Sigmoid colon (tissue), 7 donors: ENCODE data around the gene CCDC71. TPM values are rescaled to one million over a fixed set of nuclear protein-coding genes. Genes with fewer than 3 reads are reported as not detected.

ENCODE experiments used
- DNase-seq: peaks from one replicate; pipeline ENCODE4 v3.0.0-alpha.2; 2019
- H3K27ac ChIP-seq, 4 donors: fragments of 200-600 bp; sonication (generic); one replicate each; pipeline ENCODE4 v1.5.1; 2016 to 2019; ENCODE audit warnings: mild to moderate bottlenecking in 1 of 4
- H3K27me3 ChIP-seq, 3 donors: fragments of 200-600 bp; sonication (generic); one replicate each; pipeline ENCODE4 v1.5.1; 2019; ENCODE audit warnings: mild to moderate bottlenecking in 1 of 3
- H3K36me3 ChIP-seq, 4 donors: fragments of 200-600 bp; sonication (generic); one replicate each; pipeline ENCODE4 v1.5.1; 2016 to 2019
- H3K4me1 ChIP-seq, 4 donors: fragments of 200-600 bp; sonication (generic); one replicate each; pipeline ENCODE4 v1.5.1; 2017 to 2019
- H3K4me3 ChIP-seq, 4 donors: fragments of 200-600 bp; sonication (generic); one replicate each; pipeline ENCODE4 v1.5.1; 2017 to 2019; ENCODE audit warnings: mild to moderate bottlenecking in 2 of 4, moderate library complexity in 1 of 4
- H3K9me3 ChIP-seq, 4 donors: fragments of 200-600 bp in 3 of 4; sonication (generic) in 3 of 4; one replicate each; pipeline versions ENCODE4 v1.5.1 to v1.6.1; 2013 to 2019
- CTCF ChIP-seq, 4 experiments: fragments of 450-650 bp in 3 of 4; fragments of 200-600 bp in 1 of 4; IDR thresholded peaks; one replicate each; pipeline ENCODE4 v1.5.1; 2016 to 2019; ENCODE audit warnings: antibody characterized with exemption in 4 of 4, mild to moderate bottlenecking in 3 of 4, moderate library complexity in 2 of 4
- EP300 ChIP-seq, 4 donors: sonication (generic); formaldehyde crosslinking; IDR thresholded peaks; one replicate each; pipeline ENCODE4 v1.6.1; 2017; ENCODE audit warnings: antibody characterized with exemption in 4 of 4
- POLR2A ChIP-seq, 2 donors: fragments of 450-650 bp; IDR thresholded peaks; one replicate each; pipeline ENCODE4 v1.6.1; 2016; ENCODE audit warnings: antibody characterized with exemption in 2 of 2, mild to moderate bottlenecking in 2 of 2, moderate library complexity in 2 of 2
- POLR2AphosphoS5 ChIP-seq, 4 donors: sonication (generic); formaldehyde crosslinking; IDR thresholded peaks; one replicate each; pipeline ENCODE4 v1.6.1; 2017; ENCODE audit warnings: antibody characterized with exemption in 4 of 4
- WGBS, 2 donors: extraction: QIAGEN DNeasy Blood & Tissue Kit; methylation state at CpG; one replicate each; pipeline ENCODE4 v1.1.7; 2013; 5-methylcytosine and 5-hydroxymethylcytosine counted together
- intact Hi-C: fragments of 100-400 bp; cut with DNase I; formaldehyde crosslinking; loops from one replicate; pipeline ENCODE4 v1.15.1; 2023
- polyA plus RNA-seq, 3 donors: library from polyadenylated mRNA; stranded (reverse); fragments of 200-250 nt; gene quantifications; one replicate each; pipeline ENCODE4 v1.2.3, GENCODE V29; 2013
- total RNA-seq, 4 donors: library from RNA; depleted of rRNA; stranded (reverse); fragments of >200 nt; gene quantifications; one replicate each; pipeline ENCODE4 v1.1.0, GENCODE V29; 2016
- donor health status: healthy with polysubstance abuse.
- donor health status: Bipolar disorder and iron deficiency.
- donor health status: healthy.

Gene CCDC71
- total RNA-seq (10 to 100 TPM; 12.5 to 27.3 (median 16.4) TPM), polyA plus RNA-seq (10 to 100 TPM; 13.4 to 23.0 (median 15.6) TPM)

GRCh38 chr3:49165771-49166751 is at the start of gene CCDC71:
Gene CCDC71, minus strand, starts transcription at chr3:49166331. Its CDS starts 2,123 bp downstream, at chr3:49164208.
- DNase-seq: peak; percentile 86
- H3K9me3 ChIP-seq: no peaks in the 10 kb centered on the region
- peaks cover 0 to 32% (median 27%) of the 10 kb centered on the region in 4 donors for H3K4me1 ChIP-seq
- intact Hi-C loops: loop anchor here (5.0 kb wide), 1 partner anchor 34 kb away; the partner anchor contains the start of gene LAMB2
- WGBS, 2 donors: 5 to 6% methylated on average over 69 of the region's 69 CpGs
- no peaks in the 10 kb centered on the region for H3K27me3 ChIP-seq
- H3K36me3 ChIP-seq: peaks cover 0 to 18% (median 11%) of the 10 kb centered on the region in 4 donors
- TF ChIP-seq POLR2A (IDR thresholded peaks at IDR 0.05) (peak in 1 of 2 donors; percentile 12), POLR2AphosphoS5 (IDR thresholded peaks at IDR 0.05) (peak; percentile 67 to 94 (median 83)), CTCF (IDR thresholded peaks at IDR 0.05) (no peak)
- H3K27ac ChIP-seq: peak within 1 kb of the TSS; percentile 85 to 92 (median 88)
- peak within 1 kb of the TSS; percentile 79 to 96 (median 86) for H3K4me3 ChIP-seq

GRCh38 chr3:49213998-49214397 is 47.9 kb upstream of the CCDC71 start:
- 77 to 88% methylated on average over 2 of the region's 2 CpGs for WGBS, 2 donors

GRCh38 chr3:49213541-49213943 is 47.4 kb upstream of the CCDC71 start:
- Histone ChIP-seq H3K27me3 (no peaks in the 10 kb centered on the region), H3K27ac (no peak overlapping the region), H3K36me3 (no peaks in the 10 kb centered on the region), H3K9me3 (no peaks in the 10 kb centered on the region), H3K4me1 (peaks cover 0 to 17% (median 12%) of the 10 kb centered on the region in 4 donors), H3K4me3 (no peak overlapping the region)
- DNase-seq: no peak
- TF ChIP-seq EP300 (IDR thresholded peaks at IDR 0.05) (no peak), POLR2A (IDR thresholded peaks at IDR 0.05) (no peak), CTCF (IDR thresholded peaks at IDR 0.05) (no peak), POLR2AphosphoS5 (IDR thresholded peaks at IDR 0.05) (no peak)
- WGBS, 2 donors: 95 to 97% methylated on average over 15 of the region's 15 CpGs
- intact Hi-C loops: no loop called here

More at GRCh38 chr3:49213998-49214397, 47.9 kb upstream of the CCDC71 start:
- intact Hi-C loops: no loop called here
- Histone ChIP-seq H3K4me1 (peaks cover 4 to 21% (median 16%) of the 10 kb centered on the region in 4 donors), H3K27ac (no peak overlapping the region), H3K36me3 (no peaks in the 10 kb centered on the region), H3K9me3 (no peaks in the 10 kb centered on the region), H3K27me3 (no peaks in the 10 kb centered on the region), H3K4me3 (no peak overlapping the region)
- DNase-seq: no peak
- TF ChIP-seq POLR2A (IDR thresholded peaks at IDR 0.05) (no peak), CTCF (IDR thresholded peaks at IDR 0.05) (no peak), POLR2AphosphoS5 (IDR thresholded peaks at IDR 0.05) (no peak), EP300 (IDR thresholded peaks at IDR 0.05) (no peak)

GRCh38 chr3:49199900-49200281 is 33.8 kb upstream of the CCDC71 start:
- DNase-seq: no peak
- Histone ChIP-seq H3K9me3 (no peaks in the 10 kb centered on the region), H3K36me3 (no peaks in the 10 kb centered on the region), H3K27me3 (no peaks in the 10 kb centered on the region), H3K27ac (peak overlapping the region; percentile 67 to 88 (median 71)), H3K4me3 (peak overlapping the region; percentile 31 to 68 (median 42)), H3K4me1 (peaks cover 0 to 16% (median 10%) of the 10 kb centered on the region in 4 donors)
- intact Hi-C loops: loop anchor here (2.0 kb wide), 2 partner anchors 29 to 77 kb away; partner anchors contain the start of genes C3orf62 and KLHDC8B
- no peak for TF ChIP-seq POLR2AphosphoS5 (IDR thresholded peaks at IDR 0.05)
- no peak for TF ChIP-seq CTCF (IDR thresholded peaks at IDR 0.05)
- no peak for TF ChIP-seq POLR2A (IDR thresholded peaks at IDR 0.05)
- TF ChIP-seq EP300 (IDR thresholded peaks at IDR 0.05): no peak
- 84 to 85% methylated on average over 15 of the region's 15 CpGs for WGBS, 2 donors
